ENCODE measurements around the gene RTP5.

GRCh38 chr2:241900251-241901017 lies 30.9 kb downstream of the RTP5 start:
- TF ChIP-seq POLR2AphosphoS5 (IDR thresholded peaks at IDR 0.05) (no peak), POLR2A (IDR thresholded peaks at IDR 0.05) (no peak), CTCF (IDR thresholded peaks at IDR 0.05) (no peak)

Data from gastroesophageal sphincter (tissue), 3 donors.